ENCODE results near the gene ESRRA. TPM values are rescaled to one million over a fixed set of nuclear protein-coding genes. Genes with fewer than 3 reads are reported as not detected.
A peak's percentile ranks its signal among the peaks of the same experiment; 100 is the strongest.

The ESRRA gene
- total and polyA plus RNA-seq, 9 of the 15 experiments (the other 6 are each of a cell fraction or from before 2014, with no cell fraction given), result 0.27 to 89.7 (median 23.7) TPM

DNA sequence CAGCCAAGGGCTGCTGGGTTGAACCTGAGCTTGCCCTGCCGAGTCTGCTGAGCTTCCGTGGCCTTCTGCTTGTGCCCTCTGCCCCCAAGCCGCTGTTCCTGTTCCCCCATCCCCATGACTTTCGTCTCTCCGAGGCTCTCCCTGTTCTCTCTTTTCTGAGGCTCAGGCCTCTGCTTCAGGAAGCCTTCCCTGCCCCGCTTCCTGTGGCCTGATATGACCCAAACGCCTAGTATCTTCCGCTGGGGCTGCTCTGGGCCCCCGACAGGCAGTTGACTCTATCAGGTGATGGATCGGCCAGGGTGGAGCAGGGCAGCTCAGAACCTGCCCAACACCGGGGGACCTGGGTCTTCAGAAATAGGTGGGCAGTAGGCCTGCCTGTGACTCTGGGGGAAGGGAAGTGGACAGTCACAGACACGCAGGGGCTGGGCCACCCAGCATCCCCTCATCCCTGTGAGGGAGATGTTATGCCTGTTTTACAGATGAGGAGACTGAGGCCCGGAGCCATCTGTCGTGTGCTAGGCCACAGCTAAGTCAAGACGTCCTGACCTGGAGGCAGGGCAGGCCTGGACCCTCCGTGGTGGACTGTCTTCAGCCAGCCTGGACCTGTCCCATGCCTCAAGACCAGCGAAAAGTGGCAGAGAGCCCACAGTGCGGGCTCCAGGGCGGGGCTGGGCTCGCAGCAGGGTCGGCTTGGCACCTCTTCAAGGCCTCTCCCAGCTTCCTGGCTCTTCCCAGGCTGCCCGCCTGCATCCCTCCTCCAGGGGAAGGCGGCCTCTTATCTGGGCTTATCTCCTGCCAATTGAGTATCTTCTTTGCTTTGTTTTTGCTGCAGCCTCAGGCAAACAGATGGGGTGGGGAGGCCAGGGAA is 37.1 kb upstream of the ESRRA start:
- POLR2A ChIA-PET, result interaction anchor here (0.6 to 5.7 kb wide), 15 partner anchors 8 to 74 kb away, joined by 3 to 58 read pairs (median 4); partner anchors contain the start of genes BAD, CATSPERZ, ESRRA and FERMT3
- TF ChIP-seq BCOR (IDR thresholded peaks at IDR 0.05) (peak; percentile 72), CTCFL (IDR thresholded peaks at IDR 0.05; ENCODE audit: borderline replicate concordance, insufficient read depth, low read depth, low read length, poor library complexity, severe bottlenecking) (no peak), HDAC2 (IDR thresholded peaks at IDR 0.05) (peak; percentile 31; the same call in 1 of the 2 replicates), ZFX (CRISPR knock-in tag; IDR thresholded peaks at IDR 0.05) (no peak), ZNF444 (CRISPR knock-in tag; IDR thresholded peaks at IDR 0.05) (no peak), ZNF384 (IDR thresholded peaks at IDR 0.05; ENCODE audit: low read depth, low read length) (no peak), ETV1 (tag; conservative IDR thresholded peaks at IDR 0.05; ENCODE audit: low read depth) (peak; percentile 90), SOX6 (IDR thresholded peaks at IDR 0.05) (peak; percentile 16; the same call in 1 of the 2 replicates), GTF2F1 (IDR thresholded peaks at IDR 0.05; ENCODE audit: low read depth, low read length) (no peak), PHB (CRISPR knock-in tag; IDR thresholded peaks at IDR 0.05) (no peak), MTA2 (IDR thresholded peaks at IDR 0.05; ENCODE audit: low read depth) (no peak), MCM5 (IDR thresholded peaks at IDR 0.05; ENCODE audit: low read depth) (no peak), NRF1 (conservative IDR thresholded peaks at IDR 0.05 in 1 of 2, IDR thresholded peaks at IDR 0.05 in 1 of 2) (no peak)
- TF ChIP-seq, protein P1, sequence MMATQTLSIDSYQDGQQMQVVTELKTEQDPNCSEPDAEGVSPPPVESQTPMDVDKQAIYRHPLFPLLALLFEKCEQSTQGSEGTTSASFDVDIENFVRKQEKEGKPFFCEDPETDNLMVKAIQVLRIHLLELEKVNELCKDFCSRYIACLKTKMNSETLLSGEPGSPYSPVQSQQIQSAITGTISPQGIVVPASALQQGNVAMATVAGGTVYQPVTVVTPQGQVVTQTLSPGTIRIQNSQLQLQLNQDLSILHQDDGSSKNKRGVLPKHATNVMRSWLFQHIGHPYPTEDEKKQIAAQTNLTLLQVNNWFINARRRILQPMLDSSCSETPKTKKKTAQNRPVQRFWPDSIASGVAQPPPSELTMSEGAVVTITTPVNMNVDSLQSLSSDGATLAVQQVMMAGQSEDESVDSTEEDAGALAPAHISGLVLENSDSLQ (IDR thresholded peaks at IDR 0.05), result peak; percentile 26; the same call in 1 of the 2 replicates
- TF ChIP-seq, protein P2, sequence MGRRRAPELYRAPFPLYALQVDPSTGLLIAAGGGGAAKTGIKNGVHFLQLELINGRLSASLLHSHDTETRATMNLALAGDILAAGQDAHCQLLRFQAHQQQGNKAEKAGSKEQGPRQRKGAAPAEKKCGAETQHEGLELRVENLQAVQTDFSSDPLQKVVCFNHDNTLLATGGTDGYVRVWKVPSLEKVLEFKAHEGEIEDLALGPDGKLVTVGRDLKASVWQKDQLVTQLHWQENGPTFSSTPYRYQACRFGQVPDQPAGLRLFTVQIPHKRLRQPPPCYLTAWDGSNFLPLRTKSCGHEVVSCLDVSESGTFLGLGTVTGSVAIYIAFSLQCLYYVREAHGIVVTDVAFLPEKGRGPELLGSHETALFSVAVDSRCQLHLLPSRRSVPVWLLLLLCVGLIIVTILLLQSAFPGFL (CRISPR knock-in tag; IDR thresholded peaks at IDR 0.05), result no peak

More for the DNA sequence above, 37.1 kb upstream of the ESRRA start:
- Histone ChIP-seq H3K79me2 (ENCODE audit: control insufficient read depth, insufficient read depth, low read length) (peaks cover 36% of the 10 kb centered on the region), H3K9me3 (replicated peaks; ENCODE audit: control insufficient read depth, insufficient read depth, low read depth, low read length) (no peaks in the 10 kb centered on the region), H3K4me2 (ENCODE audit: insufficient read depth, low read length) (peak overlapping the region; percentile 92), H3K4me1 (replicated peaks in 1 of 2; ENCODE audit: control insufficient read depth in 2 of 2, insufficient read depth in 2 of 2, low read length in 2 of 2) (peaks cover 28 to 59% of the 10 kb centered on the region in 2 experiments), H3K27ac (ENCODE audit: extremely low read depth, low read depth, low read length) (peak overlapping the region; percentile 96), H3K9ac (ENCODE audit: insufficient read depth in 1 of 2, low read depth in 2 of 2, low read length in 2 of 2) (peak overlapping the region; percentile 89 to 99), H4K20me1 (replicated peaks; ENCODE audit: control insufficient read depth, insufficient read depth, low read length) (no peaks in the 10 kb centered on the region), H3K9me1 (ENCODE audit: control insufficient read depth, insufficient read depth, low read length) (peaks cover 3% of the 10 kb centered on the region), H3K36me3 (ENCODE audit: control insufficient read depth, insufficient read depth, low read length) (peaks cover 49% of the 10 kb centered on the region), H3K4me3 (peak overlapping the region; percentile 60), H2AFZ (ENCODE audit: low read depth, low read length) (no peak overlapping the region; the same call in 1 of the 2 replicates), H3K27me3 (ENCODE audit: control insufficient read depth in 2 of 2, insufficient read depth in 2 of 2, low read length in 2 of 2) (no peaks in the 10 kb centered on the region)
- no TSS peak for BruUV-seq (replicated peaks)
- CTCF ChIA-PET (ENCODE audit: low intra/inter-chr PET ratio), result interaction anchor here (2.6 kb wide), 1 partner anchor 64 kb away, joined by 11 read pairs; no protein-coding TSS in a partner anchor
- in situ Hi-C loops (cut with MboI) (no loop called here), intact Hi-C loops (cut with micrococcal nuclease) (loop anchor here (2.0 kb wide), 1 partner anchor 21 kb away; the partner anchor contains the start of gene PPP1R14B)
- FAIRE-seq (no peak), ATAC-seq (no peak), DNase-seq (ENCODE audit: extremely low read depth in 1 of 4, low spot score in 3 of 4) (peak in 2 of 4 experiments; percentile 41 to 47)
- WGBS (ENCODE audit: insufficient coverage, low coverage, missing lambda C conversion rate), result 31% methylated on average over 21 of the region's 23 CpGs
